ENCODE results near the gene MEGF6. TPM values are rescaled to one million over a fixed set of nuclear protein-coding genes. Genes with fewer than 3 reads are reported as not detected.

The MEGF6 gene
- total and polyA plus RNA-seq, 2 experiments from 2014 or later: 11.6 to 21.9 TPM

DNA sequence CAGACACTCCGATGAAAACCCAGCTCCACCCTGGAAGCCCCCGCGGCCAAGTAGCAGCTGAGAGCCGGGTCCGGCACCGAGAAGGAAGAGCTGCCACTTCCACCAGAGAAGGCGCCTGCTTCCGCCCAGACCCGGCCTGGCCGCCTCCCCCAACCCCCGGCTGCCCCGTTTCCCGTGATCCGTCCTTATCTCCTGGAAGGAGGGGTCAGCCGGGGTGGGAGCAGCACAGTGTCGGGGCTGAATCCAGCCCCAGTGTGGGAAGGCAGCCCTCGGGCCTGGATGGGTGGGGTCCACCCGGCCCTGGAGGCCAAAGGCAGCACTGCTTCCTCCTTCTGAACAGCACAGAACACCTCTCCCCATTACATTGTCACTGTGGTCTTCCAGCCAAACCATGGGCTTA lies 69.4 kb downstream of the MEGF6 start:
- Histone ChIP-seq H3K9me2 (replicated peaks; ENCODE audit: insufficient read depth) (no peaks in the 10 kb centered on the region), H3K27ac (no peak overlapping the region), H2AFZ (no peak overlapping the region), H3K4me2 (no peak overlapping the region), H3K79me2 (no peaks in the 10 kb centered on the region), H3K27me3 (no peaks in the 10 kb centered on the region), H4K20me1 (ENCODE audit: insufficient read depth, poor library complexity, severe bottlenecking) (no peaks in the 10 kb centered on the region), H3K36me3 (replicated peaks; ENCODE audit: insufficient read depth, low read depth) (no peaks in the 10 kb centered on the region), H3K4me1 (ENCODE audit: insufficient read depth) (peaks cover 10% of the 10 kb centered on the region), H3K9me3 (ENCODE audit: low read depth) (no peaks in the 10 kb centered on the region), H3K4me3 (no peak overlapping the region)
- peak; percentile 40 for DNase-seq (ENCODE audit: low spot score)
- 47% methylated on average over 11 of the region's 18 CpGs for WGBS (ENCODE audit: low lambda C conversion rate, missing lambda C conversion rate)
- TF ChIP-seq CTCF (IDR thresholded peaks at IDR 0.05; ENCODE audit: poor library complexity) (no peak), EZH2phosphoT487 (IDR thresholded peaks at IDR 0.05; ENCODE audit: low read depth, severe bottlenecking, unreplicated experiment) (no peak), EZH2 (IDR thresholded peaks at IDR 0.05; ENCODE audit: borderline replicate concordance) (no peak)

DNA sequence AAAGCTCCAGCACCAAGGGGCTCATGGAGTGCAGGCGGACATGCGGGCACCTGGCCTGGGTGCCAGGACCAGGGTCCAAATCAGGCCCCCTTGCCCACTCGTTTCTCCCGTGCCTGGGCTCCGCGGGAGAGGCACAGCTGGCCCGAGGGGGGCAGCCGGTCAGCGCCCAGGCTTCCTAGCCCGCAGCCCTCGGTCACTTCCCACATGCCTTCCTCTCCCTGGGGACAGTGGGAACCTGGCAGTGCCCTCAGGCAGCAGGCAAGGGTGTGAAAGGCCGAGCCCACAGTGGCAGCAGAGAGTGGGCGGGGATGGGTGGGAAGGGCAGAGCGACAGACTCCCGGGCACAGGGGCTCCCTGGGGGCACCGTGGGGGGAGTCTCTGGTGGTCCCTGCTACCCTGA lies 69.8 kb downstream of the MEGF6 start:
- no peaks in the 10 kb centered on the region for H4K20me1 ChIP-seq (ENCODE audit: insufficient read depth, poor library complexity, severe bottlenecking)
- no peaks in the 10 kb centered on the region for H3K27me3 ChIP-seq
- TF ChIP-seq CTCF (IDR thresholded peaks at IDR 0.05; ENCODE audit: poor library complexity) (no peak), EZH2phosphoT487 (IDR thresholded peaks at IDR 0.05; ENCODE audit: low read depth, severe bottlenecking, unreplicated experiment) (no peak), EZH2 (IDR thresholded peaks at IDR 0.05; ENCODE audit: borderline replicate concordance) (no peak)
- H3K36me3 ChIP-seq (replicated peaks; ENCODE audit: insufficient read depth, low read depth): no peaks in the 10 kb centered on the region
- no peaks in the 10 kb centered on the region for H3K9me3 ChIP-seq (ENCODE audit: low read depth)
- no peak overlapping the region for H2AFZ ChIP-seq
- no peaks in the 10 kb centered on the region for H3K79me2 ChIP-seq
- no peak overlapping the region for H3K27ac ChIP-seq
- H3K4me1 ChIP-seq (ENCODE audit: insufficient read depth): peaks cover 10% of the 10 kb centered on the region
- 92% methylated on average over 15 of the region's 16 CpGs for WGBS (ENCODE audit: low lambda C conversion rate, missing lambda C conversion rate)
- no peak overlapping the region for H3K4me3 ChIP-seq
- no peak for DNase-seq (ENCODE audit: low spot score)
- no peaks in the 10 kb centered on the region for H3K9me2 ChIP-seq (replicated peaks; ENCODE audit: insufficient read depth)
- H3K4me2 ChIP-seq: no peak overlapping the region

- H2AFZ ChIP-seq: no peak overlapping the region
- no peaks in the 10 kb centered on the region for H3K9me2 ChIP-seq (replicated peaks; ENCODE audit: insufficient read depth)
- no peaks in the 10 kb centered on the region for H3K27me3 ChIP-seq
- H3K79me2 ChIP-seq: no peaks in the 10 kb centered on the region
- no peak for DNase-seq (ENCODE audit: low spot score)
- no peaks in the 10 kb centered on the region for H3K36me3 ChIP-seq (replicated peaks; ENCODE audit: insufficient read depth, low read depth)
- H3K4me1 ChIP-seq (ENCODE audit: insufficient read depth): peaks cover 6% of the 10 kb centered on the region
- no peak overlapping the region for H3K27ac ChIP-seq
- H3K4me2 ChIP-seq: no peak overlapping the region
- TF ChIP-seq EZH2 (IDR thresholded peaks at IDR 0.05; ENCODE audit: borderline replicate concordance): no peak
- no peak for TF ChIP-seq EZH2phosphoT487 (IDR thresholded peaks at IDR 0.05; ENCODE audit: low read depth, severe bottlenecking, unreplicated experiment)
- TF ChIP-seq CTCF (IDR thresholded peaks at IDR 0.05; ENCODE audit: poor library complexity): no peak
- no peaks in the 10 kb centered on the region for H3K9me3 ChIP-seq (ENCODE audit: low read depth)
- no peaks in the 10 kb centered on the region for H4K20me1 ChIP-seq (ENCODE audit: insufficient read depth, poor library complexity, severe bottlenecking)
- H3K4me3 ChIP-seq: no peak overlapping the region
- 96% methylated on average over 13 of the region's 13 CpGs for WGBS (ENCODE audit: low lambda C conversion rate, missing lambda C conversion rate)
Measured at GRCh38 chr1:3540876-3541275, 70.4 kb downstream of the MEGF6 start.

All from hepatocyte (in vitro differentiated cells).